Stimulated activated effector memory CD8-positive, alpha-beta T cell treated with anti-CD3 and anti-CD28 coated beads, Interleukin-12 subunit alpha, Interleukin-12 subunit beta, amount 100 ng/mL, for 72 hours (primary cell): Measurements from ENCODE around the gene FOXD4L6.
"Not testable (repeated sequence)": the region's sequence is repeated elsewhere in the genome, so short reads cannot be mapped to it uniquely, and the experiment has no call there.

Experiments used
- ATAC-seq: fragments of 150-1000 bp; cut with Tn5 transposase; 2 replicates; pipeline ENCODE4 v1.10.0; 2021
- DNase-seq, 2 donors: peaks; one replicate each; pipeline ENCODE4 v3.0.0; 2021 to 2022; ENCODE audit warnings: low spot score in 2 of 2
- H3K27ac Mint-ChIP-seq: one replicate; pipeline ENCODE4 v1.8.0; 2022; ENCODE audit warnings: mild to moderate bottlenecking, mixed read lengths
- H3K36me3 Mint-ChIP-seq: one replicate; pipeline ENCODE4 v1.8.0; 2022; ENCODE audit warnings: mild to moderate bottlenecking, mixed read lengths
- H3K4me1 Mint-ChIP-seq: one replicate; pipeline ENCODE4 v1.8.0; 2022; ENCODE audit warnings: mixed read lengths
- H3K4me3 Mint-ChIP-seq: one replicate; pipeline ENCODE4 v1.8.0; 2022; ENCODE audit warnings: mild to moderate bottlenecking, mixed read lengths
- H3K9me3 Mint-ChIP-seq: one replicate; pipeline ENCODE4 v1.8.0; 2022; ENCODE audit warnings: mixed read lengths

FOXD4L6 gene

GRCh38 chr9:41128581-41128980 lies at the start of gene FOXD4L6:
FOXD4L6 (minus strand) TSS chr9:41128681; CDS start chr9:41128383, 298 bp downstream.
- not testable (repeated sequence) for H3K9me3 Mint-ChIP-seq, DNase-seq, ATAC-seq, H3K27ac Mint-ChIP-seq, H3K4me3 Mint-ChIP-seq, H3K36me3 Mint-ChIP-seq, H3K4me1 Mint-ChIP-seq

- H3K4me1 Mint-ChIP-seq, H3K27ac Mint-ChIP-seq, ATAC-seq, H3K36me3 Mint-ChIP-seq, DNase-seq, H3K9me3 Mint-ChIP-seq, H3K4me3 Mint-ChIP-seq: not testable (repeated sequence)
Measured at GRCh38 chr9:41174994-41175393, 46.5 kb upstream of the FOXD4L6 start.

- not testable (repeated sequence) for H3K36me3 Mint-ChIP-seq, DNase-seq, H3K4me3 Mint-ChIP-seq, ATAC-seq, H3K9me3 Mint-ChIP-seq, H3K27ac Mint-ChIP-seq, H3K4me1 Mint-ChIP-seq
Measured at GRCh38 chr9:41150116-41150515, 21.6 kb upstream of the FOXD4L6 start.

GRCh38 chr9:41141878-41142277 lies 13.4 kb upstream of the FOXD4L6 start:
- not testable (repeated sequence) for H3K27ac Mint-ChIP-seq, H3K4me3 Mint-ChIP-seq, ATAC-seq, DNase-seq, H3K9me3 Mint-ChIP-seq, H3K4me1 Mint-ChIP-seq, H3K36me3 Mint-ChIP-seq

- not testable (repeated sequence) for H3K27ac Mint-ChIP-seq, DNase-seq, H3K4me3 Mint-ChIP-seq, H3K9me3 Mint-ChIP-seq, ATAC-seq, H3K4me1 Mint-ChIP-seq, H3K36me3 Mint-ChIP-seq
Measured at GRCh38 chr9:41126746-41127446, 1.6 kb downstream of the FOXD4L6 start.

GRCh38 chr9:41125936-41126335 lies 2.5 kb downstream of the FOXD4L6 start:
- DNase-seq, H3K4me3 Mint-ChIP-seq, H3K4me1 Mint-ChIP-seq, ATAC-seq, H3K27ac Mint-ChIP-seq, H3K9me3 Mint-ChIP-seq, H3K36me3 Mint-ChIP-seq: not testable (repeated sequence)

- not testable (repeated sequence) for H3K9me3 Mint-ChIP-seq, DNase-seq, ATAC-seq, H3K36me3 Mint-ChIP-seq, H3K4me3 Mint-ChIP-seq, H3K27ac Mint-ChIP-seq, H3K4me1 Mint-ChIP-seq
Measured at GRCh38 chr9:41125109-41125658, 3.3 kb downstream of the FOXD4L6 start.

- not testable (repeated sequence) for H3K4me3 Mint-ChIP-seq, H3K9me3 Mint-ChIP-seq, DNase-seq, H3K36me3 Mint-ChIP-seq, H3K4me1 Mint-ChIP-seq, H3K27ac Mint-ChIP-seq
- peak; percentile 32 for ATAC-seq
Measured at GRCh38 chr9:41124250-41125108, 4.0 kb downstream of the FOXD4L6 start.

GRCh38 chr9:41123812-41124211 lies 4.7 kb downstream of the FOXD4L6 start:
- H3K36me3 Mint-ChIP-seq, H3K4me3 Mint-ChIP-seq, H3K27ac Mint-ChIP-seq, DNase-seq, H3K9me3 Mint-ChIP-seq, H3K4me1 Mint-ChIP-seq: not testable (repeated sequence)
- ATAC-seq, result peak; percentile 53

- H3K4me3 Mint-ChIP-seq, H3K4me1 Mint-ChIP-seq, H3K27ac Mint-ChIP-seq, H3K36me3 Mint-ChIP-seq, H3K9me3 Mint-ChIP-seq, DNase-seq: not testable (repeated sequence)
- peak; percentile 20 for ATAC-seq
Measured at GRCh38 chr9:41123396-41123795, 5.1 kb downstream of the FOXD4L6 start.

- not testable (repeated sequence) for H3K36me3 Mint-ChIP-seq, H3K9me3 Mint-ChIP-seq, ATAC-seq, H3K4me1 Mint-ChIP-seq, H3K27ac Mint-ChIP-seq, H3K4me3 Mint-ChIP-seq, DNase-seq
Measured at GRCh38 chr9:41120696-41121095, 7.8 kb downstream of the FOXD4L6 start.

- not testable (repeated sequence) for DNase-seq, H3K4me1 Mint-ChIP-seq, H3K9me3 Mint-ChIP-seq, H3K4me3 Mint-ChIP-seq, H3K36me3 Mint-ChIP-seq, H3K27ac Mint-ChIP-seq
- ATAC-seq, result peak; percentile 4
Measured at GRCh38 chr9:41119719-41120118, 8.8 kb downstream of the FOXD4L6 start.

- ATAC-seq, result peak; percentile 65
- not testable (repeated sequence) for DNase-seq, H3K36me3 Mint-ChIP-seq, H3K4me3 Mint-ChIP-seq, H3K9me3 Mint-ChIP-seq, H3K27ac Mint-ChIP-seq, H3K4me1 Mint-ChIP-seq
Measured at GRCh38 chr9:41119311-41119710, 9.2 kb downstream of the FOXD4L6 start.

- not testable (repeated sequence) for H3K4me3 Mint-ChIP-seq, H3K36me3 Mint-ChIP-seq, DNase-seq, H3K4me1 Mint-ChIP-seq, H3K9me3 Mint-ChIP-seq, H3K27ac Mint-ChIP-seq
- peak; percentile 46 for ATAC-seq
Measured at GRCh38 chr9:41113348-41113747, 15.1 kb downstream of the FOXD4L6 start.

GRCh38 chr9:41111414-41111813 lies 17.1 kb downstream of the FOXD4L6 start:
- H3K36me3 Mint-ChIP-seq, H3K4me3 Mint-ChIP-seq, H3K27ac Mint-ChIP-seq, ATAC-seq, DNase-seq, H3K9me3 Mint-ChIP-seq, H3K4me1 Mint-ChIP-seq: not testable (repeated sequence)

GRCh38 chr9:41110913-41111312 lies 17.6 kb downstream of the FOXD4L6 start:
- H3K4me1 Mint-ChIP-seq, DNase-seq, H3K4me3 Mint-ChIP-seq, ATAC-seq, H3K36me3 Mint-ChIP-seq, H3K9me3 Mint-ChIP-seq, H3K27ac Mint-ChIP-seq: not testable (repeated sequence)
